IPS DF 4.7 (cell line): Measurements from ENCODE around the gene KIF13A.
"Not testable (repeated sequence)": the region's sequence is repeated elsewhere in the genome, so short reads cannot be mapped to it uniquely, and the experiment has no call there.

Experiments used
- DNase-seq: peaks from one replicate; pipeline ENCODE4 v3.0.0-alpha.2; 2013; ENCODE audit warnings: low spot score; ENCODE audit errors: extremely low read depth

Gene KIF13A

GRCh38 chr6:17932330-17932852, 55.0 kb downstream of the KIF13A start:
- DNase-seq: no peak

GRCh38 chr6:17931227-17931626, 56.2 kb downstream of the KIF13A start:
- no peak for DNase-seq

DNA sequence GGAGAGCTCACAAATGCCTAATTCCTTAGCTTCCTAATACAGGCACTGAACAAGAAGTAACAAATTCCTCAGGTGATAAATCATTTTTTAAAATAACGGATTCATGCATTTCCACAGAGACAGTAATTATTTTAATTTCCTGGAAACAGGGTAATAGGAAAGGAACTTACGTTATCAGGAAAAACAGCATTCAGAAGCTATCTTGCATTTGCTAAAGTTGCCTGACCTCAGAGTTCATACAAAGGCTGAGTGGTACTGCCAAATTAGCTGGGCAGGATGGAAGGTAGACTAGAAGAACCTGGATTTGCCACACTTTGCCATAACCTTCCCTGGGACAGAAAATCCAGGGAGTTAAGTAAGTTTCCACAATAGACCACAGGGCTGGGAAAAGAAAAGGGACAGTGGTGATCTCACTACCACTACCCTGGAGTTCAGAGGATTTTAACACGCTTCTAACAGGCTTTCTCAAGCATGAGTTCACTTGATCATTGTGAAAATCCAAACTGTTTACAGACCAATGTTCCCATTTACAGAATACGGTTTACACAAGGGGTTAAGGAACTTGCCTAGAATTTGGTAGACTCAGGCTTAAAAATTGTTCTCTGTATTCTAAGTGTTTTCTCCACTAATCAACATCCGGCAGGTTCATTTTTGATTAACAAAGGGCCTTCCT, 57.0 kb downstream of the KIF13A start:
- DNase-seq: no peak

GRCh38 chr6:17928514-17929430, 58.7 kb downstream of the KIF13A start:
- no peak for DNase-seq

DNA sequence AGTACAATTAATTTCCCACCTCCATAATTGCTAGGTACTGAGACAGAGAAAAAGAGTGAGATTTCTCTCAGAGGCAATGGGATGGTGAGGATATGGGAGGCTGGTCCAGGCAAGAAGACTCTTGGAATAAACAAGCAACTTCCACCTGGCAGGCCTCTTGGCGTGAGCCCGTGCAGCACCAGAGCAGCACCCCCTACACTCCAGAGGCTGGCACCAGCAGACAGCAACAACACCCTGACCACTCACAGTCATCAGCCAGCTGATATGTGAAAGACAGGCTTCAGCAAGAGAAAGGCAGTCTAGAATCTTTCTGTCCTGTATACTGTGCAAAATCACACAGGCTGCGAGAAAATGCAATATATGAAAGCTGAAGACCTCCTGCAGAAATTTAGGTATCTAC, 59.7 kb downstream of the KIF13A start:
- DNase-seq: no peak

DNA sequence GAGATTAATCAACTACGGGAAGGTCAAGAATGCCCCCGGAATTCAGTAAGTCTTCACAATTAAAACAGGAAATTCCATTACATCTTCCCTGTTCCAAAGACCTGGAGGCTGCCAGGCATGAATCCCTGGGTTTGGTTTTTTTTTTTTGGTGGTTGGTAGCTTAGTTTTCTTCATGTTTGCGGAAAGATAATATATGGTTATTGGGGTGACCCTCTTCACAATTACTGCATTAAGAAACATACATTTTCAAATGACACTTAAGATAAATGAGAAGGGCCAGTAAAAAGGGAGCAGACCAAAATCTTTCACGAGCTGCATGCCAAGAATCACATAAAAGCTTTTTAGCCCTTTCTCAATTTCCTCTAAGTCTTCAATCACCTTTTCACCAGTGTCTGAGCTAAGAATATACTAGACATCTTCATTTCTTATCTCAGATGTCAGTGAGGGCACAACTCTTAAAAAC, 64.0 kb downstream of the KIF13A start:
- no peak for DNase-seq

DNA sequence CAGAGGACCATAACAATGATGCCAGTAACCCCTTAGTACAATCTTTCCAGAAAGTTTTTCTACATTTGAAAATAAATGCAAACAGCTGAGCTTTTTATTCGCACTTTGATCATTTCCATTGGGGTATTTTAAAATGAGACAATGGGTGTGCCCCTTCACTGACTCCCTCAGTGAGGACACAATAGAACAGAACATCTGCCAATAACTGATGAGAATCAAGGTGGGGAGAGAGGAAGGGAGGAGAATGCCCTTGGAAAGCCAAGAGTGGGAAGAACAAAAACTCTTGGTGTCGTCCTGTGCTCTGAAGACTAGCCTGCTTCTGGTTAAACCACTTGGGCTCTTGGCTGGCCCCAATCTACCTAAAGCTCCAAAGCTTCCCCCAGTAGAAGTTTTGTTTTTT, 66.0 kb downstream of the KIF13A start:
- DNase-seq: no peak

DNA sequence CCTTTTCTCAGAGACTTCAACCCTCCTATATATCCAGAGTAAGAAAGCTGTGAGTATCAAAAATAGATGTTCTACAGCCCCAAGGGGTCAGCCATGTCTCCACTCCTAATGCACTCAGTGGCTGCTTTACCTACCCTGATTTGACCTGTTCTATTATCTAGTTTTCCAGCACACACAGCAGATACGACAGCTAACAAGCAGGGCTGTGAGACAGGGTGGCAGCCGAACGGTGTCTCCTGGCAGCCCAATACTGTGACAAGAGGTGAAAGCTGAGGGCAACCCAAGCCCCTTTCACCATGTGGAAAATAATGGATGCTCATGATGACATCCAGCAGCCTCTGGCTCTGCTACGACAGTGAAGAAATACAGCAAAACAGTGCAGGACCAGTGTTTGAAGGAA, 67.9 kb downstream of the KIF13A start:
- no peak for DNase-seq

DNA sequence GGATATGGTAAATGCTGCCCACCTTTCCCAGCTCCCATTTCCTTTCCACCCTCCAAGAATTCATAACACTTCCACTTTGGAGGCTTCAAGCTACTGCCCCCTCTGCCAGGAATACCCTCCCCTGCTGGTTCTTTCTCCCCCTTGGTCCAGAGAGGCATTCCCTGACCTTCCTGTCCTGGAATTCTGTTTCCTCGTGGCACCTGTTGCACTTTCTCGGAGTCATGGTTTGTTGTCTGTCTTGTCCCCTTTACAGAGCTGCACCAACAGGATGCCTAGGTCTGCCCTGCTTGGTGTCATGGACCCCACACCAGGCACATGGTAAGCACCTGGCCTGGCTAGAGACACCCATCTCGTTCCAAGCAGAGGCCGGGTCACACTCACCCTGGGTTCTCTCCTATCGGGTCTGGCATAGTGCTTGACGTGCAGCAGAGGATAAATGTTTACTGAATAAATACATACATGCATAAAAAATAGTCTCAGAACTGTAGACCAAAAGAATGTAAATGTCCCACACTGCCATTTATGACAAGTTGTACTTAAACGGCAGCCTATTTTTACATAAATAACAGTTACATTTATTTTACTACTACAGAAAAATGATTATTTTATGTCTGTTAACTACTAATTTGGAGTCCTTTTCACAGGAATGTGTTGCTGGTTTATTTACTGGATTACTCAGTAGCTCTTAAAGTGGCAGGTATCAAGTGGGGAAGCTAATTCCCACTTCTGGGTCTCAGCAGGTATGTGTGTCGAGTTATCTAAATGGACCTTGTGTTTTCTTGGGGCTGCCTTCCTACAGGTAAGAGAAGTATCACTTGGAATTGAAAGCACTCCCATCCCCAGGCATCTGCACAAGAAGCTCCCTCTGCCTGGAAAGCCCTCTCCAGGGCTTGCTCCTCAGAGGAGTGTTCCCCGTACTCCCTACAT, 69.3 kb downstream of the KIF13A start:
- no peak for DNase-seq

- DNase-seq: no peak
Measured at GRCh38 chr6:17914651-17915050, 72.8 kb downstream of the KIF13A start.

DNA sequence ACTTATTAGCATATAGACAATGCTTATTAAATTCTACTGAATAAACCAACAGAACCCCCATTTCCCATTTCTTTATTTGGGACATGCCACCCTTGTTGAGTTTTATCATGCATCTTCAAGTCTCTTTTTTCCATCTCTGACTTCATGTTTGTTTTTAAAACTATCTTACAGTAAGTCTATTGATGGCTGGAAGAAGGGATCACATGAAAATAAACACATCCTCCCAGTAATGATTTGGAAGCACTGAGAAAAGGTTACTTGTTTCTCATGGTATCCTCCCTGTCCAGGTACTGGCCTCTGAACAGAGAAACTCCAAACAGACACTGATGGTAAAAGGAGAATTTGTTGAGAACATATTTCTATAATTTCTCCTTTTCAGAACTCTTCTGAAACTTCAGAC, 74.9 kb downstream of the KIF13A start:
- DNase-seq: no peak

- DNase-seq: not testable (repeated sequence)
Measured at GRCh38 chr6:17911656-17912055, 75.8 kb downstream of the KIF13A start.

DNA sequence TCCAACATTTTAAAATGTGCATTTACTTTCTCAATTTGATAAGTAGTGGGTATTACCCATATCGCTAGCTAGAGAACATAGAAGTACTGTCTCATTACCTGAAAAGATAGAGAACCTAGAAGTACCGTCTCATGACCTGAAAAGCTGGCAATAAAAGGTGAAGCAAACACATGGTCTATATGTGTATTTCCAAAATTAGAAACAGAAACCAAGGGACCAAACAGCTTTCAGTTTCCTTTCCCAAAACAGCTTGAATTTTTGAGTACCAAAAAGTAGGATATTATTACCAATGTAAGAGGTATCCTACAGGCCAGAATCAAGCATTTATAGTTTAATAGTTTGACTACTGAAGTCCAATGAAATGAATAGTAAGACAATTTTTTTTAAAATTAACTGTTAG, 77.2 kb downstream of the KIF13A start:
- no peak for DNase-seq

GRCh38 chr6:17908831-17909230, 78.6 kb downstream of the KIF13A start:
- no peak for DNase-seq

DNA sequence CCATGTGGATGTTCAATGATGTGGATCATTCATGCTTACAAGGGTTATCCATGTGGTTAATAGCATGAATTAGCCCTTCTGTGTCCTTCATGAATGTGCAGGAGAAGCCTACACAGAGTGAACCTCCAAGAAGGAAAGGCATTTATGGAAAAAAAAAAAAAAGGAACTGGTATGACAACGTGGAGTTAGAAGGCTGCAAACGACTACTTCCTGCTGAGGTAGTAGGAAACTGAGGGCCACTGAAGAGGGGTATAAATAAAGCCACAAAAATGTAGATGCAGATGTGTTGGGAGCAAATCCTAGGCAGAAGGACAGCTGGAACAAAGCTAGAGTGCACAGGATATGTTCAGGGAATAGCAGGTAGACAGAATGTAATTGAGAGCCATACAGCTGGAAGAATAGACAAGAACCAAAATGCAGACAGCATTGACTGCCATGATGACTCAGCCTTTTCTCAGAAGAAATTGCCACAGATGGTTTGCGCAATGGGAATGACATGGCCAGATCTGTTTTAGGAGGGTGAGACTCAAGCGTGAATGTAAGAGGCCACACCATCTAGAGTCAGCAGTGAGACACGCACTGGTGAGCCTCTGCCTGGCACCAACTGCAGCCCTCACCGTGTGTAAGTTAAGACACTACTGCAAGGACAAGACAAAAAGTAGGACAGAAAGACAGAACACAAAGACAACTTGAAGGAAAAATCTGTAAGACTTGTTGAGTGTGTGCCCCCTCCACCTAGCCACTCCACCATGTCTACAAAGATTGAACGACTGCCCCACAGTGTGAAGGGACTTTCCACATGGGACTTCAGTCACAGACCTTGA, 79.8 kb downstream of the KIF13A start:
- DNase-seq: no peak

GRCh38 chr6:17905611-17906592, 81.5 kb downstream of the KIF13A start:
- no peak for DNase-seq

GRCh38 chr6:17904491-17905120, 82.8 kb downstream of the KIF13A start:
- DNase-seq: no peak

GRCh38 chr6:17902974-17903373, 84.5 kb downstream of the KIF13A start:
- DNase-seq: no peak

GRCh38 chr6:17901493-17901892, 85.9 kb downstream of the KIF13A start:
- DNase-seq: no peak
